T-helper 1 cell (primary cell): ENCODE measurements around the gene HUNK.

Experiments
- DNase-seq, 5 donors: peaks; one replicate each; pipeline ENCODE4 v3.0.0-alpha.2; 2012 to 2020

HUNK gene

GRCh38 chr21:31896019-31896418 lies 23.2 kb downstream of the HUNK start:
- DNase-seq, result no peak

- DNase-seq, result no peak
Observed at GRCh38 chr21:31897311-31897710, 24.5 kb downstream of the HUNK start.

DNA sequence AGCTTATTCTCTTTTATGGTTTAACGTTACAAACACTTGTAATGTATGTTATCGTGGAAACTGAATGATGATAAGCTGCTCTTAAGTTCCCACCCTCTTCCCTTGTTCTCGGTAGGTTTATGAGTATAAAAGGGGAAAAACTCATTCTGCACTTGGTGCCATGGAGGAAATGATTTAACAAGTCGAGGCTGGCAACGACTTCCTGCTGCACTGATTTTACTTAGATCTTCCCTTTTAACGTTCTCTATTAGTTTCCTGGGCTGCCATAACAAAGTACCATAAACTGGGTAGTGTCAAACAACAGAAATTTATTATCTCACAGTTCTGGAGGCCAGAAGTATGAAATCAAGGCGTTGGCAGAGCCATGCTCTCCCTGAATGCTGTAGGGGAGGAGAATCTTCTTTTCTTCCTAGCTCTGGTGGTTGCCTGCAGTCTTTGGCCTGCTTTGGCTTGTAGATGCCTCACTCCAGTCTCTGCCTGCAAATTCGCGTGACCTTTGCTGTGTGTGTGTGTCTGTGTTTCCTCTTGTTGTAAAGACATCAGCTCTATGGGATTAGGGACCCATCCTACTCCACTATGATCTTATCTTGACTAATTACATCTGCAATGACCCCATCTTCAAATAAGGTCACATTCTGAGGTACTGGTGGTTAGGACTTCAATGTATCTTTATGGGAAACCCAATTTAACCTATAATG lies 26.3 kb downstream of the HUNK start:
- DNase-seq, result no peak

- DNase-seq, result no peak
Observed at GRCh38 chr21:31900121-31900895, 27.5 kb downstream of the HUNK start.

DNA sequence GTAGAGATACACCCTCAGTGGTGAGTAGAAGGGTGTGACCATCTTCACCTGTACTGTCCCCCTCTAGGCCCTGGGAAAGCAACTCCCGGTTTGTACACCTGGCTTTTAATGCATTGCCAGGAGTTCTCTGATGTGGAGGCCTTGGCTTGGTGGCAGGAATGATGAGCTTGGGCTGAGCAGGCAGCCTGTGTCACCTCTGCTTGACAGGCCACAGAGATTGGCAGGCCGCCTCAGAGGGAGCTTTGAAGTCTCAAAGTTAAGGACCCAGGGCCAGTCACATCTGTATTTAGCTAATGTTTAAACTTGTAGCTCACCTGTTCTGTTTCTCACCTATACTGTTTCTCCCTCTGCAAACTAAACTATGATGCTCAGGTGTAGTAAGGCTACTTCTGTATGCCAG lies 28.5 kb downstream of the HUNK start:
- no peak for DNase-seq

GRCh38 chr21:31902438-31902837 lies 29.6 kb downstream of the HUNK start:
- no peak for DNase-seq

GRCh38 chr21:31903896-31904295 lies 31.1 kb downstream of the HUNK start:
- DNase-seq, result no peak

- no peak for DNase-seq
Observed at GRCh38 chr21:31905503-31906451, 33.0 kb downstream of the HUNK start.

DNA sequence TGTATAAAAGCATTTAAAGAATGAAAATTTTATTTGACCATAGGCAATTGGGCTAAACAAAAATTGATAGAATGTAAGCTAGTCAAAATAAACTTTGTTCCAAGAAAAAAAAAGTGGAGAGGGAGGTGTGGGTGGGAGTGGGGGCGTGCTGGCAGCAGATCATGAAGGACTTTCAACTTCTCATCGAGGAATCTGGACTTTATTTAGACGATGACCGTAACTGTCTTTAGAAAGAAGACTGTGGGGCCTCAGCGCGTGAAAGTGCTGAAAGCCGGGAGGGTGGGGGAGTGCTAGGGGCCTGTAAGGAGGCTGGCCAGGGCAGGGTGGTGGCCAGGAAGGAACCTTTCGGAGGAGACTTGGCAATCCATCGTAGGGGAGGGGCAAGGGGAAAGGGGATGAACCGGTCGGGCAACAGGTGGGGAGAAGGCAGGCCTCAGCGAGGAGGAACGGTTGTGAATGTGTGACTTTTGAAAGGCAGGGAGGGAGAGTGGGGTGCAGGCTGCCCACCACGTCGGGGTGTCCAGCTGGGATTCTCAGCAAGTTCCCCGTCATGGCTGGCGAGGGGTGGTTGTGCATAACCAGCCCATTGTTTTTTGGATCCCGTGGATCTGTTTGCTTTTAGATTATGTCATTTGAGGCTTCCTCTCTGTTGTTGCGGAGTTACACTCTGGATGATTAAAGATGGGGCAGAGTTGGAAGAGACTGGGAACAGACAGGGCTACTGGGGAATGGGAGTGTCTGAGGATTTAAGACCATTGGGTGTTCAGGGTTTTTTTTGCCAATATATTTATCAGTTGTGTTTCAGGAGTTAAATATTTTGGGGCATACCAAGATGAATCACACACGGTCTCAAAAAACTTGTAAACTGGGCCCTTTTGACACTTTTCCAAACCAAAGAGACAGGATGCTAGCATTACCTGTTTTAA lies 35.5 kb downstream of the HUNK start:
- DNase-seq, result no peak

GRCh38 chr21:31909153-31910073 lies 36.6 kb downstream of the HUNK start:
- no peak for DNase-seq

DNA sequence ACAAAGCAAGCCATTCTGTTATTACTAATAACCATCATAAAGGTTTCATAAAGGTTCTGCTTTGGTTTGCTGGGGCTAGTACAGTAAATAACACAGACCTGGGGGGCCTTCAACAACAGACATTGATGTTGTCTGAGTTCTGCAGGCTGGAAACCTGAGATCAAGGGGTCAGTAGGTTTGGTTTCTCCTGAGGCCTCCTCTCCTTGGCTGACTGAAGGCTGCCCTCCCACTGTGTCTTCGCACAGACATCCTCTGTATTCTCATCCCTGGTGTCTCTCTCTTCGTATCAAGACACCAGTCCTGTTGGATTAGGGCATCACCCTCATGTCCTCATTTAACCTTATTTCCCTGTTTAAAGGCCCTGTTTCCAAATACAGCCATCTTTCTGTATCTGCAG lies 37.3 kb downstream of the HUNK start:
- no peak for DNase-seq

- no peak for DNase-seq
Observed at GRCh38 chr21:31911138-31911907, 38.5 kb downstream of the HUNK start.

DNA sequence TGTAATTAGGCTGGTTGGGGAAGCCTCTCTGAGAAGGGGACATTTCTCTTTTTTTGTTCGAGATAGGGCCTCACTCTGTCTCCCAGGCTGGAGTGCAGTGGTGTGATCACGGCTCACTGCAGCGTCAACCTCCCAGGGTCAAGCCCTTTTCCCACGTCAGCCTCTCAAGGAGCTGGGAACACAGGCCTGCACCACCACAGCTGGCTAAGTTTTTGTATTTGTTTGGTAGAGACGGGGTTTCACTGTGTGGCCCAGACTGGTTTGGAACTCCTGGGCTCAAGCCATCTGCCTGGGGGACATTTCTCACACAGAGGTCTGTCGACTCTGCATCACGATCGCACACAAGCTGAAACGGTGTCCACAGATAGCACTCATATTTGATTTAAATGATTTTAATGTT lies 39.7 kb downstream of the HUNK start:
- DNase-seq, result no peak

DNA sequence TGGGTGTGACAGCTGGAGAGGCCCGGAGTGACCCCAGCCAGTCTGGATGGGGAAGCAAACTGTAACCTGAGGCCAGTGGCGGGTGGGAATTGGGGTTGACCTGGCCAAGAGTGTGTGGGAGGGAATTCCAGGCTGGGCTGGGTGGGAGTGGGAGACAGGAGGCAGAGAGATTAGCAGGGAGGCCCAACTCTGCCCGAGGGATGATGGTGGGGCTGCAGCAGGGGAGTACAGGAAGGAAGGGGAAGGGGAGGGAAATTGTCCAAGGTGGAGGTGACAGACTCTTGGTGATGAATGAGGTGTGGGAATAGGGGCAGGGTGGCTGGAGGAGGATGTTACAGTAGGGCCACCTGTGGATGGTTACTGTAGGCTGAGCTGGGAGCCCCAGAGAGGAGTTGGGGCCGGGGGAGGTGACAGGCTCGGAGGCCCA lies 40.4 kb downstream of the HUNK start:
- DNase-seq, result no peak

GRCh38 chr21:31914472-31914871 lies 41.7 kb downstream of the HUNK start:
- DNase-seq, result no peak

DNA sequence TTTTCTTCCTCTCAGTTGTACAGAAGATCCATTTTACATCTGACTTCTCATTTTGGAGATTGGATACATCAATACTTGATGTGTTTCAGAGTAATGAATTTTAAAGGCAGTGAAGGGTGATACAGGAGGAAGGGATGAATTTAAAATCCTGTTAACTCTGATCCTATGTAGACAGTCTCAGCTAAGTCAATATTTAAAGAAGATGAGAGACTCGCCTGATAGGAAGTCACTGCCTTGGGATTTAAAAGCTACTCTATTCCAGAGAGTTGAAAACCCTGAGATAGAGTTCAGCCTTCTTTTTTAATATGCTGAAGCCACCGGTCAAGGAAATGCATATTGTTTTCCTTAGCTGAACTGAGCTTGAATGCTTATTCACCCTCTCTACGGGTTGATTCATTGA lies 42.7 kb downstream of the HUNK start:
- no peak for DNase-seq

DNA sequence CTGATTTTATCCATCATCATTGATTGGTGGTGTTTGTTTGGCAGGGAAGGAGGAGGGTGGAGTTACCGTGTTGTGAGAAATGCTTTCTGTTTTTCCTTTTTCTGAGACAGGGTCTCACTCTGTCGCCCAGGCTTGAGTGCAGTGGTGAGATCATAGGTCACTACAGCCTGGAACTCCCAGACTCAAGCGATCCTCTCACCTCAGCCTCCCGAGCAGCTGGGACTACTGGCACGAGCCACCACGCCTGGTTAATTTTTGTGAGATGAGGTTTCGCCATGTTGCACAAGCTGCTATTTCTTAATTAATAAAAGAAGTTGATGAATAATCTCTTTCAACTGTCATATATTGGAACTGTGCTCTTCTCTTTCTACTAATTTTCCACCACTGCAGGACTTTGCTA lies 44.3 kb downstream of the HUNK start:
- DNase-seq, result no peak

GRCh38 chr21:31918250-31918775 lies 45.5 kb downstream of the HUNK start:
- no peak for DNase-seq

- no peak for DNase-seq
Observed at GRCh38 chr21:31920275-31920674, 47.5 kb downstream of the HUNK start.

DNA sequence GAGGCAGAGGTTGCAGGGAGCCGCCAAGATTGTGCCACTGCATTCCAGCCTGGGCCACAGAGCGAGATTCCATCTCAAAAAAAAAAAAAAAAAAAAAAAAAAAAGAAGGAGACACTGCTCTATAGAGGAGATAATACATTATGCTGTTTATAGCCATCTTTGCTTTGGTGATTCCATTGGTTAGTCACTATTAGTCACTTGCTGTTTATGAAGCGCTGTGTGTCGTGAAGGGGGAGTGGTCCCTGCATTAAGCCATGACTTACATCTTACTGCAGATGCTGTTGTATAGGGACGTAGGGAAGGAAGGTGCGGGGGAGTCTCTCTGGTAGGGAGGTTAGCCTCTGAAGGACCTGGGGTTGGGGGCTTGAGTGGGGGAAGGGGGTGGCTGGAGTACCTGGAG lies 48.3 kb downstream of the HUNK start:
- DNase-seq, result no peak
